ENCODE results near the gene EFHC1.

The EFHC1 gene

DNA sequence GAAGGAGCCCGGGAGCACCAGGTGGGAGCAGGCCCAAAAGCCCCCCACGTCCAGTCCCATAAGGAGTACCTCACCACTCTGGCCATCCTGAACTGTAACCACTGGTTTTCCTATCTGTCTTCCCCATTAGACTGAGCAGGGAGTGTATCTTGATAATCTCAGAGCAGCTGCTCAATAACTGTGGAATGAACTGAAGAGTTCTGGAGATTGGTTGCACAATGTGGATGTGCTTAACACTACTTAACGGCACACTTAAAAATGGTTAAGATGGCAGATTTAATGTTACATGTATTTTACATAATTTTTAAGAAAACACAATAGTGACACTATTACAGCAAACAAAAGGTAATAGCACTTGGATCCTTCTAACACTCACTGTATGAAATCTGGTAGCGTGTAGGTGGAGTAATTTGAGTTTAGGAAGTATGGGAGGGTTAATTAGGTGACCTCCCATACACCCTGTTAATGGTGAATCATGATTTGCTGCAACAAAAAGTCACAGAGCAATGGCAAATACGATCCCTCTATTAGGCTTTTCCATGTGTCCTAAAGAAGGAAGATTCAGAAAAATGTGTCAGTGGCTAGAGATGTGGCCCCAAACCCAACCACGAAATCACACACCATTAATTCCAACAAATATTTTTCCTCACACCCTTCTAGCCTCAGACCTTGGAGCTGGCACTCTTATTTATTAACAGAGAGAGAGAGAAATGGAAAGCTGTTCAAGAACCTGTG lies 138.3 kb downstream of the EFHC1 start:
- no peak for DNase-seq

- DNase-seq = no peak
Measured at GRCh38 chr6:52560462-52560861, 140.3 kb downstream of the EFHC1 start.

DNA sequence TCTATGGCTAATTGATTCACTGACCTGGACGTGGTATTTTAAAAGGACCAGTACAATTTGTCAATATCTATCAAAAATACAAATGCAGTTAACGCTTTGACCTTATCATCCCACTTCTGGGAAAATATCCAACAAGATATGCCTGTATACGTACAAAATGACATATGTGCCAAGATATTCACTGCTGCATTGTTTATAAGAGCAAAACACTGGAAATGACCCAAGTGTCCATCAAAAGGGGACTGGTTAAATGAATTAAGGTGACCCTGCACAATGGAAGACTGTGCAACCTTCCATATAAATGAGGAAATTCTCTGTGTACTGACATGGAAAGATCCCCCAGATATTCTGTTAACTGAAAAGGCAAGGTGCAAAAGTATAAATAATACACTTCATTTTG lies 142.8 kb downstream of the EFHC1 start:
- no peak for DNase-seq

GRCh38 chr6:52564856-52565255 lies 144.7 kb downstream of the EFHC1 start:
- no peak for DNase-seq

GRCh38 chr6:52566201-52566600 lies 146.1 kb downstream of the EFHC1 start:
- DNase-seq = no peak

- no peak for DNase-seq
Measured at GRCh38 chr6:52566853-52567279, 146.7 kb downstream of the EFHC1 start.

- DNase-seq = no peak
Measured at GRCh38 chr6:52568320-52568719, 148.2 kb downstream of the EFHC1 start.

- DNase-seq = no peak
Measured at GRCh38 chr6:52570291-52570700, 150.2 kb downstream of the EFHC1 start.

DNA sequence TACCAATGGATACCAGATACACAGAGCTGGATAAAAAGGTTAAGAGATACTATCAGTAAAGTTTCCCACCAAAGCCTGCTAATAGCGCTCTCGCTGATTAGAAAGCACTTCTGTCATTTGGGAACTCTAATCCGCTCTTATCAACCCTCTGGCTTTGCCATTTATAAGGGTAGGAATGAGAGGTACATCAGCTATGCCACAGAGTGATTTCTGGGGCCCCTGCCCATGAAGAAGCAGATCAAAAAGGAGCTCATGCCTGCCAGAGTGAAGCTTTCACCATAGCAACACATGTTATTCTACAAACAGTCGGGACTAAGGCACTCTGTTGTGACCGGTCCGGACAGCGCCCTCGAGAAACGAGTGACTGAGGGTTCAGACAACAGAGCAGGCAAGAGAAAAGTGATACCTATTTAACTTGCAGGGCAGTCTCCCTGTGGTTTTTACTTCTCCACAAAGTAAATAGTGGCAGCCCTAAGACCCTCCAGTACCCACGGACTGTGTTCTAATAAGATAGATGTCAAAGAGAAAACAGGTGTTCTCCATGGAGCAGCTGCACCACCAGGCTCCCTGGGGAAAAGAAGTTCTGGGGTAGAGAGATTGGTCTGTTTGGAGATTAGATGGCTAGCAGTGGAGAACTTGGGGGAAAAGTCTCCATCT lies 151.1 kb downstream of the EFHC1 start:
- no peak for DNase-seq

GRCh38 chr6:52572536-52572935 lies 152.4 kb downstream of the EFHC1 start:
- DNase-seq = no peak

GRCh38 chr6:52573295-52573694 lies 153.2 kb downstream of the EFHC1 start:
- DNase-seq = no peak
